Uterus (tissue), 2 donors: Measurements from ENCODE around the gene CRADD.

Experiments used
- POLR2A ChIP-seq, 2 donors: fragments of 450-650 bp; IDR thresholded peaks; one replicate each; pipeline ENCODE4 v1.6.1; 2016; ENCODE audit warnings: antibody characterized with exemption in 2 of 2, mild to moderate bottlenecking in 1 of 2, moderate library complexity in 1 of 2
- TF ChIP-seq, protein P1 (sequence below), 4 experiments: fragments of 200-600 bp in 2 of 4; fragments of 450-650 bp in 2 of 4; sonication (generic) in 2 of 4; IDR thresholded peaks; one replicate each; pipeline ENCODE4 v1.5.1; 2016 to 2019; ENCODE audit warnings: antibody characterized with exemption in 4 of 4, mild to moderate bottlenecking in 2 of 4, moderate library complexity in 1 of 4

DNA sequence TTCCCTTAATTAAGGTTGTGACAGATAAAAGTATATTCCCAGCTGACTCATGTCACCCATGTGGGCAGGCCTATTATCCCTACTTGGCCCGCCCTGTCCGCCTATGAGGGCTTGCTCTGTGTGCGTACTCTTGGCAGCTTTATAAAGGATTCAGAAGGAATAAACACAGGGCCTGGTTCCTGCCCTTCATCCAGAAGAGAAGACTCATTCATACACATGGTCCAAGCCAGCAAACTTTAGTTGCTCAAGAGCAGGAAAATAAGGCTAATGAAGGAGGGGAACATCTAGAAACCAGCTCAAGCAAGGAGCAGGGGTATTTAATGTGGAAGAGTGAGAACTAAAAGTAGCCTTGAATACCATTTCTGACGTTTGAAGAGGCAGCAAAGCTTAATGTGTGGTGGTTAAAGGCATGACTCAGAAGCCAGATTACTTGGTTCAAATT lies 141.9 kb downstream of the CRADD start:
- TF ChIP-seq POLR2A (IDR thresholded peaks at IDR 0.05): peak in 1 of 2 donors; percentile 23
- TF ChIP-seq, protein P1, sequence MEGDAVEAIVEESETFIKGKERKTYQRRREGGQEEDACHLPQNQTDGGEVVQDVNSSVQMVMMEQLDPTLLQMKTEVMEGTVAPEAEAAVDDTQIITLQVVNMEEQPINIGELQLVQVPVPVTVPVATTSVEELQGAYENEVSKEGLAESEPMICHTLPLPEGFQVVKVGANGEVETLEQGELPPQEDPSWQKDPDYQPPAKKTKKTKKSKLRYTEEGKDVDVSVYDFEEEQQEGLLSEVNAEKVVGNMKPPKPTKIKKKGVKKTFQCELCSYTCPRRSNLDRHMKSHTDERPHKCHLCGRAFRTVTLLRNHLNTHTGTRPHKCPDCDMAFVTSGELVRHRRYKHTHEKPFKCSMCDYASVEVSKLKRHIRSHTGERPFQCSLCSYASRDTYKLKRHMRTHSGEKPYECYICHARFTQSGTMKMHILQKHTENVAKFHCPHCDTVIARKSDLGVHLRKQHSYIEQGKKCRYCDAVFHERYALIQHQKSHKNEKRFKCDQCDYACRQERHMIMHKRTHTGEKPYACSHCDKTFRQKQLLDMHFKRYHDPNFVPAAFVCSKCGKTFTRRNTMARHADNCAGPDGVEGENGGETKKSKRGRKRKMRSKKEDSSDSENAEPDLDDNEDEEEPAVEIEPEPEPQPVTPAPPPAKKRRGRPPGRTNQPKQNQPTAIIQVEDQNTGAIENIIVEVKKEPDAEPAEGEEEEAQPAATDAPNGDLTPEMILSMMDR (IDR thresholded peaks at IDR 0.05): no peak
